ENCODE results near the gene RSPH10B.
"Not testable (repeated sequence)": the region's sequence is repeated elsewhere in the genome, so short reads cannot be mapped to it uniquely, and the experiment has no call there.

DNA sequence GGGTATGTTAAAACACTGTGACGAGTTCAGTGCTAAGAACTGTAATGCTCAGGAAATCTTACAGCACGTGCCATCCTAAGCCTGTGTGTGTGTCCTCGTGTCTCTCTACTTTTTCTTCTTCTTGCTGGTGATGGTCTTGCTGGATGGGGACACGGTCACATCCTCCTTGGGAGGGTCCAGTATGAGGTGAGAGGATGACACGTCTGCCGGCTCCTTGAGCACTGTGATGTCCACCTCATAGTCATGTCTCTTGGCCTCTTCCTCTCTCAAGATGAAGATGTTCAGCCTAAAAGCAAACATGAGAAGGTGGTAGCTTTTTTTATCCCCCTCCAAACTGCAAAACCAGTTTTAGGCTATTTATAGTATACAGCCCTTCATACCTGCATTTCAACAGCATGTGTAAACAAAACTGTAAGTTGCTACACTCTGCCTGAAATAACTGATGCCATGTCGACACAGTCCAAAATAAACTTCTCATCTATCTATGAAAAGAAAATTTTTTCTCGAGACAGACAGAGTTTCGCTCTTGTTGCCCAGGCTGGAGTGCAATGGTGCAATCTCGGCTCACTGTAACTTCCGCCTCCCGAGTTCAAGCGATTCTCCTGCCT lies 44.1 kb downstream of the RSPH10B start:
- not testable (repeated sequence) for TF ChIP-seq EZH2 (IDR thresholded peaks at IDR 0.05); YY1 (IDR thresholded peaks at IDR 0.05; ENCODE audit: extremely low read depth, insufficient replicate concordance, low read depth, low read length); POLR2AphosphoS5 (IDR thresholded peaks at IDR 0.05; ENCODE audit: low read depth, low read length); SIN3A (IDR thresholded peaks at IDR 0.05; ENCODE audit: low read depth); SRF (IDR thresholded peaks at IDR 0.05; ENCODE audit: low read depth); POLR2A (IDR thresholded peaks at IDR 0.05; ENCODE audit: borderline replicate concordance, extremely low read depth, insufficient read depth, insufficient read length); RAD21 (IDR thresholded peaks at IDR 0.05; ENCODE audit: low read depth)
- TF ChIP-seq, protein P1, sequence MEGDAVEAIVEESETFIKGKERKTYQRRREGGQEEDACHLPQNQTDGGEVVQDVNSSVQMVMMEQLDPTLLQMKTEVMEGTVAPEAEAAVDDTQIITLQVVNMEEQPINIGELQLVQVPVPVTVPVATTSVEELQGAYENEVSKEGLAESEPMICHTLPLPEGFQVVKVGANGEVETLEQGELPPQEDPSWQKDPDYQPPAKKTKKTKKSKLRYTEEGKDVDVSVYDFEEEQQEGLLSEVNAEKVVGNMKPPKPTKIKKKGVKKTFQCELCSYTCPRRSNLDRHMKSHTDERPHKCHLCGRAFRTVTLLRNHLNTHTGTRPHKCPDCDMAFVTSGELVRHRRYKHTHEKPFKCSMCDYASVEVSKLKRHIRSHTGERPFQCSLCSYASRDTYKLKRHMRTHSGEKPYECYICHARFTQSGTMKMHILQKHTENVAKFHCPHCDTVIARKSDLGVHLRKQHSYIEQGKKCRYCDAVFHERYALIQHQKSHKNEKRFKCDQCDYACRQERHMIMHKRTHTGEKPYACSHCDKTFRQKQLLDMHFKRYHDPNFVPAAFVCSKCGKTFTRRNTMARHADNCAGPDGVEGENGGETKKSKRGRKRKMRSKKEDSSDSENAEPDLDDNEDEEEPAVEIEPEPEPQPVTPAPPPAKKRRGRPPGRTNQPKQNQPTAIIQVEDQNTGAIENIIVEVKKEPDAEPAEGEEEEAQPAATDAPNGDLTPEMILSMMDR (IDR thresholded peaks at IDR 0.05 in 2 of 3, conservative IDR thresholded peaks at IDR 0.05 in 1 of 3; ENCODE audit: borderline replicate concordance in 1 of 3, insufficient read depth in 1 of 3, low read depth in 2 of 3, low read length in 2 of 3): not testable (repeated sequence)
